GM18951 (cell line): ENCODE data around the gene COL9A1.

Experiments used
- POLR2A ChIP-seq: IDR thresholded peaks from 4 replicates; pipeline ENCODE4 v1.6.1; 2011; ENCODE audit warnings: mild to moderate bottlenecking; ENCODE audit not compliant: insufficient read length, insufficient read depth; ENCODE audit errors: extremely low read depth
- in situ Hi-C: fragments of 300-500 bp; cut with MboI; formaldehyde crosslinking; loops from one replicate; pipeline ENCODE4 v1.12.0; 2022; ENCODE audit warnings: low sequenced_read_pairs, mixed read lengths, inconsistent platforms; ENCODE audit not compliant: unreplicated experiment

Gene COL9A1

DNA sequence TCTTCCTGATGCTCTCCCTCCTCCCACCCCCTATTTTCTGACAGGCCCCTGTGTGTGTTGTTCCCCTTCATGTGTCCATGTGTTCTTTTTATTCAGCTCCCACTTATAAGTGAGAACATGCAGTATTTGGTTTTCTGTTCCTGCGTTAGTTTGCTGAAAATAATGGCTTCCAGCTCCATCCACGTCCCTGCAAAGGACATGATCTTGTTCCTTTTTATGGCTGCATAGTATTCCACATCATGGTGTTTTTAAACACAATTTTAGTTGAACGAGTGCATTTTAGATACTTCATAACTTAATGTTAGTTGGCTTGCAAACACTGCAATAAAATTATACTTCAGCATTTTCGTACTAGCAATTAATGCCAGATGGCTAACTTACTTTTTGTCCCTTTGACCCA, 28.5 kb downstream of the COL9A1 start:
- in situ Hi-C loops, result no loop called here
- no peak for TF ChIP-seq POLR2A

- in situ Hi-C loops, result no loop called here
- TF ChIP-seq POLR2A, result no peak
Observed at GRCh38 chr6:70272071-70272470, 30.8 kb downstream of the COL9A1 start.

GRCh38 chr6:70270287-70271005, 32.4 kb downstream of the COL9A1 start:
- in situ Hi-C loops, result no loop called here
- no peak for TF ChIP-seq POLR2A

- in situ Hi-C loops, result no loop called here
- no peak for TF ChIP-seq POLR2A
Observed at GRCh38 chr6:70266142-70266541, 36.7 kb downstream of the COL9A1 start.

GRCh38 chr6:70264306-70264705, 38.6 kb downstream of the COL9A1 start:
- in situ Hi-C loops, result no loop called here
- no peak for TF ChIP-seq POLR2A

DNA sequence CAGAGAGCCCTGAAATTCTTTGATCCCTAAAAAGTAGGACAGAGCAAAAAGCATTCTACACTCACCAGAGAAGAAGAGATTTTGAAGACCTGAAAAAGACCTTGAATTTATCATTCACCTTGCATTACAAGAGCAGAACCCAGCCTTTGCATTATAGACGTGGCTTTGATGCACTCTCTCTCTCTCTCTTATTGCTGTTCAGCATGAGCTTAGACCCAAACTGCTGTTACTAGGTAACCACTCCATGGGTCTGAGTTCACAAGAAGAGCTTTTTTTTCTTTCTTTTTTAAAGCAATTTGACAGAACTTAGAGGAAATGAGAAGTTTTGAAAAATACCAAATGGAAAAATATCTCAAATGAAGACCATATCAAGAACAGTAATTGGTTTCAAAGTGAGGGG, 44.4 kb downstream of the COL9A1 start:
- TF ChIP-seq POLR2A, result no peak
- in situ Hi-C loops, result no loop called here

DNA sequence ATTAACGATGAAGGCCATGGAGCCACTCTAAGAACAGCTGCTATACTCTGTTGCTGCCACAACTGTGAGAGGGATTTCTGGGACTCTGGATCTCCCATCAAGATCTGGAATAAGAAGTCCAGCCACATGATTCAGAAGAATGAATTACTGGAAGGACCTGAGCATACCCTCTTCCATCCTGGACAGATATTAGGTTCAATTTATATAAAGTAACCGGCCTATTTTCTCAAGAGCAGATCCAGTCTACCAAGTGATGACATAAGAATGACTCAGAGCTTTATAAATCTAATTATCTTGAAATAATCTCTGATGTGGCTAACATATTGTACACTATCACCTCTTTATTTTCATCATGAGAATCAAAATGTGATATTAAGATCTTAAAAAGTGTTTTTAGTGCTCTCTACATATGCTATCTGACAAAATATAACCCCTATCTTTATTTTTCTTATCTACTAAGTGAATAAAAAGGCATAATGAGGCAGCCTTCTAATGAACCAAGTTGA, 45.1 kb downstream of the COL9A1 start:
- no peak for TF ChIP-seq POLR2A
- in situ Hi-C loops, result no loop called here

GRCh38 chr6:70254784-70255183, 48.1 kb downstream of the COL9A1 start:
- in situ Hi-C loops, result no loop called here
- no peak for TF ChIP-seq POLR2A

GRCh38 chr6:70253923-70254322, 49.0 kb downstream of the COL9A1 start:
- no peak for TF ChIP-seq POLR2A
- in situ Hi-C loops, result no loop called here

GRCh38 chr6:70252604-70253003, 50.3 kb downstream of the COL9A1 start:
- in situ Hi-C loops, result no loop called here
- TF ChIP-seq POLR2A, result no peak

- in situ Hi-C loops, result no loop called here
- TF ChIP-seq POLR2A, result no peak
Observed at GRCh38 chr6:70246118-70246517, 56.8 kb downstream of the COL9A1 start.

- in situ Hi-C loops, result no loop called here
- no peak for TF ChIP-seq POLR2A
Observed at GRCh38 chr6:70241991-70242420, 60.9 kb downstream of the COL9A1 start.

DNA sequence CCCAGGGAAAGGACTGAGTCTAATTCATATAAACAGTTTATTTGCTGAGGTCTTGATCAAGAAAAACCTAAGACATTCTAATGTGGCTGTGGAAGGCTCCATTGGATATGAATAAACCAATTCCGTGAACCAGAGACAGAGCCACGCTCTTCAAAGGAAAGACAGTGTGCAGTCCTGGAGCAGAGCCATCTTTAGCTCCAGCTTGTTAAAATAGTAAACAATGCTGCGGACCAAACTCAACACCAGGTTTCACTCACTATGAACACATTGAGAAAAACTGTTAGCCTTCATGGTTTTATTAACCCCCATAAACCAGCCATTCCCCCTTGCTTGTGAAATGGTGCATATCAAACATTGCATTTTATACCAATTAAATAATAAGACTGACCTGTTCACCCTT, 61.9 kb downstream of the COL9A1 start:
- in situ Hi-C loops, result no loop called here
- TF ChIP-seq POLR2A, result no peak

- TF ChIP-seq POLR2A, result no peak
- in situ Hi-C loops, result no loop called here
Observed at GRCh38 chr6:70236343-70236742, 66.5 kb downstream of the COL9A1 start.
